GM18873 (cell line): ENCODE data around the gene SLC39A9.

ENCODE experiments used
- ATAC-seq: cut with Tn5 transposase; IDR thresholded peaks from one replicate; pipeline ENCODE4 v1.9.1; 2021; ENCODE audit warnings: mild to moderate bottlenecking, moderate library complexity, moderate number of reproducible peaks; ENCODE audit not compliant: unreplicated experiment, low FRiP score

The SLC39A9 gene, protein sequence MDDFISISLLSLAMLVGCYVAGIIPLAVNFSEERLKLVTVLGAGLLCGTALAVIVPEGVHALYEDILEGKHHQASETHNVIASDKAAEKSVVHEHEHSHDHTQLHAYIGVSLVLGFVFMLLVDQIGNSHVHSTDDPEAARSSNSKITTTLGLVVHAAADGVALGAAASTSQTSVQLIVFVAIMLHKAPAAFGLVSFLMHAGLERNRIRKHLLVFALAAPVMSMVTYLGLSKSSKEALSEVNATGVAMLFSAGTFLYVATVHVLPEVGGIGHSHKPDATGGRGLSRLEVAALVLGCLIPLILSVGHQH

DNA sequence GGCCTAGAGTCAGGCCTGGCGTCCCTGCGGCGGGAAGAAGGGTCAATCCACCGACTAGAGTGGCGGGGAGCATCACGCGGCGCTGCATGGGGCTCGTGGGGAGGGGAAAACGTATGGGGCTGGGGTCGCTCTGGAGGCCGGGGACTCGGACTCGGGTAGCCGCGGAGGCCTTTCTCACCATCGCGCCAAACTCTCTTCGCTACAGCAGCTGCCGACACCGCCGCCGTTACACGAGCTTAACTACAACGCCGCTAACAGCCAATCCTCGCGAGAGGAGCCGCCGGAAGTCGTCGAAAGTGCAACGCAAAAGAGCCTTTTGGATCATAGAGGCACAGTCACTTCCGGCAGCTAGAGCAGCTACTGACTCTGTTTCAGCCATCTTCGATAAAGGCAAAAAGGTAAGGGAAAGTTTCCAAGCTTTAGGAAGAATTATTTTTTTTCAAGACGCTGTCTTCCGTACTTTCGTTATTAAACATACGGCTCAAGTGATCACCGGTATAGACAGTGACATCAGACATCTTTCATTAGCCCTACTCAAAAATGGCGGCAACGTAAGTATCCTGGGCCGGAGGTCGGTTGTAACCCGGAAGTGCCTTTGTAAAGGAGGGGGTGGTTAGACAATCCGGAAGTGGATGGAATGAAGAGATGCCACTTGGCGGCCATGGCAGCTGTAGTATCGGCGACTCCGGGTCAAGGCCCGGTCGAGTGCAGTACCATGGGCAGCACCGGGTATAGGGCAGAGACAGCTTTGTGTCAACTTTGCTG lies at the start of gene SLC39A9, which contains the start of gene ERH:
Gene SLC39A9 (plus strand): TSS at position 640 of the 765 bp plus-strand sequence. CDS start 678 bp downstream, outside the sequence.
Gene ERH (minus strand): TSS at position 247 of the 765 bp plus-strand sequence. CDS start 66 bp downstream, at position 181.
- ATAC-seq = peak; percentile 79

DNA sequence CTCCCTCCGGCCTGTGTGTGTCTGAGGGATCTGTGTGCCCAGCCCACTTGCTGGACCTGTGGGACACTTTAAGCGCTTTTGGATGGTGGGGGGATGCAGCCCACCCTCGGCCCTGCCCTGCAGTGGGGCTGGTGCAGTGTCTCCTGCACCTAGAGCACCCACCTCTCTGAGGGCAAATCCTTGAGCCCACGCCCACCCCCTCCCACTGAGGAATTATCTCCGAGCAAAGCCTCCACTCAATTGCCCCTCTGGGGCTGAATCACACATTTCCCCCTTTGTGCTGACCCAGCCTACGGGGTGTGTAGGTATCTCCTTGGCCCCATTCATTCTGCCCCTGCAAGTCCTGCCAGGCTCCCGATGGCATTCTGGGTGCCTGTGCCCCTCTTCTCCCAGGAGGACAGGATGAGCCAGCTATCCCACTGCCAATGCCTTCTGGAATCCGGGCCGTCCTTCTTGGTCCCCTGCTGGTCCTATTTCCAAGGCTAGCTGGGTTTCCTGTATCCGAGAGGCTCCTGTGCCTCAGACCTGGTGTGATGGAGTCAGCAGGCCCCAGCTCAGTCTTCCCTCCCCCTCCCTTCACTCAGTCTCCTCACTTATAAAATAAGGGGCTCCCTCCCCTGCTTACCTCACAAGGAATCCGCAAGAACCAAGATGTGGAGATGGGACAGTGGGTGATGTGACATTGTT lies 49.3 kb upstream of the SLC39A9 start:
- ATAC-seq = no peak

DNA sequence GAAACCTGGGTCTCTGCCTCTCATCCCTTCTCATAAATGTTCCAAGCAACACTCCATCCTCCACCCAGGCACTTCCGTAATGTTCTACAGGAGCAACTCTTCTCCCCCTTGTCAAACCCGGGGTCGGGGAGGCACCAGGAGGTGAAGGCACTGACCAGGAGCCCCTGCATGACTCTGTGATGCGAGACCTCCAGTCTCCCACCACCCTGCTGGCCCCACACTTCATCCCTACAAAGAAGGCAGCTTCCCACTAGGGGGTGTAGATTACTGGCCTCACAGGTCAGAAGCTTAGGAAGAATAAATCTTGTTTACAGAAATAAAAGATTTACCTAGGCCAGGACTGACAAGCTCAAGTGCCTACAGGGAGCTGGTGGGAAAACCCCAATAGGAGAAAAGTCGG lies 47.6 kb upstream of the SLC39A9 start:
- no peak for ATAC-seq

DNA sequence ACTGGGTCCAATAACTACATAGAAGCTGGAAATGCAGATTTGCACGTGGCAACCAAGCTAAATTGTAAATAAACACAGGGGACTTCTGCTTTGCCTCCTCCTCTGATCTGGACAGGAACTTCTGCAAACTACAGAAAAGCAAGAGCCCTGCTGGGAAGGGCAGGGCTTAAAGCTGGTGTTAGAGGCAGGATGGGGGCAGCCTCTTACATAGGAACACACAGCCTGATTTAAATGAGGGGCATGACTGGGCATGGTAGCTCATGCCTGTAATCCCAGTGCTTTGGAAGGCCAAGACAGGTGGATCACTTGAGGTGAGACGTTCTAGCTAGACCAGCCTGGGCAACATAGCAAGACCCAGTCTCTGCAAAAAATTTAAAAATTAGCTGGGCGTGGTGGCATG lies 47.1 kb upstream of the SLC39A9 start:
- ATAC-seq = no peak

DNA sequence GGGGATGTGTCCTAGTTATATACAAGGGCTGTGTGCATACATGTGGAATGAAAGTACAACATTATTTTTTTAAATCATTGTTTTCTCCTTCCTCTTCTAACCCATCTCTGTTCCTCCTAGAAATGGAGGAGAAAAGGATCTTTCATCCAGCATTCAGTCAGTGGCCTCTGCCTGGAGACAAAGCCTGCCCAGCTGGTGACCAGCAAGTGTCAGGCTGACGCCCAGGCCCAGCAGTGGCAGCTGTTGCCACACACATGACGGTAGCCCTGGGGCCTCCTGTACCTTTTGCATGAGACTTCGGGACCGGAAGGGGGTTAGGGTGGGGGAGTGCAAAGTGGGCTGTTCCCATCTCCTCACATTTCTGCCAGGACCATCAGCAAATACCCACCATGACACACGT lies 46.6 kb upstream of the SLC39A9 start:
- ATAC-seq = no peak

DNA sequence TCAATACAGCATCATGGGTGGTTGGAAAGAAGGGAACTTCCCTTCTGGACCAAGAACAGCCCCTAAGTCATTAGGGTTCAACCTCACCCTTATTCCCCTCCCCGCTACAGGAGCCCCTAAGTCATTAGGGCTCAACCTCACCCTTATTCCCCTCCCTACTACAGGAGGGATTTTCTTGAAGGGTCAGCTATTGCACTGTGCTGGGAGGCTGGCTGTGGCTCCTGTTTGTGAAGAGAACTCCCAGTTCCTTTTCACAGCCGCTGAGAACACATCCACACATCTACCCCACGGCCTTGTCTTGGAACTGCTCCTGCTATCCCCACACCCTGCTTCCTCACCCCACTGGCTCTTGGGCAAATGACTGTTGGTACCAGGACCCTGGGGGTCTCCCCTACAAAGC lies 45.3 kb upstream of the SLC39A9 start:
- no peak for ATAC-seq

DNA sequence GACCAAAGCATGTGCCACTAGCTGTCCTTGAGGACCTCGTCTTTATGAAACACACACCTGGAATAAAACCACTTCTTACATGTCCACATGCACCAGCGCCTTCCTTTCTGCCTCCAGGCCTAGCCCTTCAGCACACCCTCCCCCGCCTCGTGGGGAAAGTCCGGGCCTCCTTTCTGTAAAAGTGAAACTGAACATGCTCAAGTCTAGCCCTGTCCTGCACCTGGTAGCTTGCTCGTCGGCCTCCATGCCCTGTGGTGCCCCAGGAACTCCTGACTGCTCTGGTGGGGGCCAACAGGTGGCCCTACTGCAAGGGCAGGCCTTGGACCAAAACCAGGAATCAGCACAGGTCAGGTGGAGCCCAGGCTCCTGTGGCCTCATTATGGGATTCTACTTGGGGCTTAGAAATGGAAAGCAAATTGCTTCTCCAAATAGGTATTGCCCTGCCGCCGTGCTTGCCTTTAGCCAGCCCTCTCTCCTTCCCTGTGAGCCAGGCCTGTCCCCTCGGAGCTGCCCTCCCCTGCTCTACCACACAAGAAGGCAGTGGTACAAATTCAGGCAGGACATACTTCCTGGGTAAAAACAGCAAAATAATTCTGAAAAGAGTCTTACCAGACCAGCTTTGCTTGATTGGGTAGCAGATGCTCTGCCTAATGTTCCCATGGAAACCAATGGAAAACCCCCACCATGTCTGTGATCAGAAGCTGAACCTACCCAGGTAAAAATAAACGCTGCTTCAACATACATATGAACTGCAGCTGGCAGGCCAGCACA lies 43.9 kb upstream of the SLC39A9 start:
- ATAC-seq = peak; percentile 77

DNA sequence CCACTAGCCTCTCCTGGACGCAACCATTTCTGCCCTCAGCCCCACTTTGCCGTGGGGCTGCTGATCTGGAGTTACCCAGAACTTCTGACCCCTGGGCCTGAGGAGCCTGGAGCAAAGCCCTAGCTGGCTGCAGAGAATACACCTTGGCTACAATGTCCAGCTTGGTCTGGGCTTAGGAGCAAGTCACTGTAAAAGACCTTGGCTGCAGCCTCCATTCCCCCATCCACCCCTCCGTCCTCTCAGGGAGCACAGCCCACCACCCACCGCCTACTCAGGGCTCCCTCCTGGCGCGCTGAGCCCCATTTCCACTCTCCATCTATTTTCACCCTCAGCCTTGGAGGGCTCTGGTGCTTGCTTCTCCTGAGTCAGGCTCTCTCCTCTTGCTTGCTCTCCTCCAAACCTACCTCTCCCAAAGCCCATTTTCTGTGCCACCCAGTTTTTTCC lies 43.3 kb upstream of the SLC39A9 start:
- no peak for ATAC-seq

DNA sequence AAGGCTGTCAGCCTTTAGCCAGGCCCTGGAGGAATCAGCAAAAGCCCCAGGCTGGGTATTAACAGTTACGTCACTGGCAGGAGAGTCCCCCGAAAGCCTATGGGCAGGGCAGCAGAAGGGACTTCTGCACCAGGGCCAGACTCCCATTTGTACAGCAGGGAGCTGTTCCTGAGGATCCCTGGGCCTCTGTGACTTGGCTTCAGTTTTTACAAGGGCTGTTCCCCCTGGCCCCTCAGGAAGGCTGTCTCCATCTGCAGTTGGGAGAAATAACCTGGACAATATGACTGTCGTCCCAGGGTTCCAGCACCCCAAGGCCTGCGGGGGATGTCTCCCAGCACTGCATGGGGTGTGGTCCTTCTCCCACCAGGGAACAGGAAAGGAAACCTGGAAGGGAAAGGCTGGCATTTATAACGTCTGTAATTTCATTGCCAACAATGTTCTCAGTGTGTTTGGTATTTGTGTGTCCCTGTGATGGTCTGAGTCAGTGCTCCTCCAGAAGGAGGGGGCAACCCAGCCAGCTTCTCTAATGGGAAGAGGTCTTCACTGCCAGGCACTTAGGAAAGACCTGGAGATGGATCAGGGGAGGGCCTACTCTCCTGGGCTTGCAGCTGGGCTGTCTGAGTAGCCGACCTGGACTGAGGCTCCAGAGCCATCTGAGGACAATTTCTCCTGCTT lies 42.7 kb upstream of the SLC39A9 start:
- no peak for ATAC-seq

DNA sequence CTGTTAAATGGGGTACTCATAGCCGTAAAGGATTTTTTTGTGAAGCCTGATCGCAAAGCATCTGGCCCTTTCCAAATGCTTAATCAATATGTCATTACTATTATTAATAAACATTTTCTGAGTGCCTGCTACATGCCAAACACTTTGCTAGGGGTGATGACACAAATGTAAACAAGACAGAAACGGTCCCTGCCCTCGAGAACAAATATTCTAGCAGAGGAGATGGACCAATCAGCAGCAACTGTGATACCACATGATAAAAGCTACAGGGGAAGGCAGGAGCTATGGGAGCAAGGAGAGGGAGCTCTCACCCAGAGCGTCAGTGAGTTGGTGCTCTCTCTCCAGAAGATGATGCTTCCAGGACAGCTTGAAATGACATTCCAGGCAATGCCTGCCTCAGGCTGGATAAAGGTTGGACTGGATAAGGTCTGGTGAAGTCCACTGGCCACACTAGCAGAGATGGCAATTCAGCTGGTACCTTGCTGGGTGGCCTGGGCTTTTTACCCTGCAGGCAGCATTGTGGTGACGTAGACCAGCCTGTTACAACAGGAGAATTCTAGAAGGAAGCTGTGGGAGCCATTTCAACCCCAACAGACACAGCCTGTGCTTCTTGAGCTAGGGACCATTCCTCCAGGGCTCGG lies 41.5 kb upstream of the SLC39A9 start:
- no peak for ATAC-seq

DNA sequence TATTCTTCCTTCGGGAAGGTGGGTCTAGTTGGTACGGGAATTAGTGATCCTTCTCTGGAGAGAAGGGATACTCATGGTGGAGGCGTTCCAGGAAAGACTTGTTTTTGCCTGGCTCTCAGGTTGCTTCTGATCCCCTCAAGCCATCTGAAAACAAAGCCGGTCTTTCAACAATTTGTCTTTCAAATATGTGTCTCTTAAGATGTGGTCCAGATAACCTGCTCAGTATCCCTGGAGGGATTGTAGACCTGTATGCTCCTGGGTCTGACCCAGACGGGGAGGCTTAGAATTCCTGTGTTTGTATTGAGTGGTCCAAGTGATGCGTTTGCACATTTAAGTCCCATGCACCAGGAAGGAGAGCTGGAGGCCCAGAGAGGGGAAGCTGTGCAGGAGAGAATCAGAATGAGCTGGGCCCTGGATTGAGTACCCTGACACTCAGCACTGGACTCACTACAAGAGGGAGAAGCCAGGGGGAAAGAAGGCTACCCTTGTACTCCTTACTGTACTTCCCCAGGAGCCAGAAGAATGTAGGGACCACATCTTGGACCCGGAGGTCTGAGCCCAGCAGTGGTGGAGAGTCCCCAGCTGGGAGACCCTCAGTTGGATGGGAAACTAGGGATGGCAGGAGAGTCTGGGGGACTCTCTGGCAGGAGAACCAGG lies 40.8 kb upstream of the SLC39A9 start:
- ATAC-seq = no peak

DNA sequence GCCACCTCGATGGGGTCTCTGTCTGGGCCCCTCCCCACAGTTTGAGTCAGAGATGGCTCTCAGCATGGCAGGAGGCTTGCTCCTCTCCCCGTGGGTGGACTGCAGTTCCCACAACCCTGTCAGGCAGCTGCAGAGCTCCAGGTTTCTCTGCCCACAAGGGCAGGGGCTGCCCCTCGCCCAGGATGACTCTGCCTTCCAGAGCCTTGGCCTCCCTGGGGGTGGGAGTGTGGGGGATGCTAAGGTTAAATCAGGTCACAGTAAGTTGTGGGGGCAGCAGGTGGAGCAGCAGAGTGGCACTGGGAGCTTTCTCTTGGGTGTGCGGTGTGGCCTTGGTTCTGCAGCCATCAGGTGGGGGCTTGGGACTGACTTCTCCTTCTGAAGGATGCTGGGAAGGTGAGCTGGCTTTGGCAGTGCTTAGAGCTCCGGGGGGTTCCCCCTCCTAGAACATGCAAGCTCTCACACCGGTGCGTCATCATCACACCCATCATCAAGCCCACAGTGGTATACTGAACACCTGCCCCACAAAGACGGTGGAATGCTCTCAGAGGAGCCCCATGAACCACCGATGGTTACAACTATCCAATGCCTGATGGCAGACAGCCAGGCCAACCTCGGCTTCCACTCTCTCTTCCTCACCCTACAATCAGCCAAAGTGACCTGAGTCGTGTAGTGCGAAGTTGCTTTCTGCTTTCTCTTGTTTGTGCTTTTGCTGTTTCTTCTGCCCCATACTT lies 40.1 kb upstream of the SLC39A9 start:
- ATAC-seq = no peak

DNA sequence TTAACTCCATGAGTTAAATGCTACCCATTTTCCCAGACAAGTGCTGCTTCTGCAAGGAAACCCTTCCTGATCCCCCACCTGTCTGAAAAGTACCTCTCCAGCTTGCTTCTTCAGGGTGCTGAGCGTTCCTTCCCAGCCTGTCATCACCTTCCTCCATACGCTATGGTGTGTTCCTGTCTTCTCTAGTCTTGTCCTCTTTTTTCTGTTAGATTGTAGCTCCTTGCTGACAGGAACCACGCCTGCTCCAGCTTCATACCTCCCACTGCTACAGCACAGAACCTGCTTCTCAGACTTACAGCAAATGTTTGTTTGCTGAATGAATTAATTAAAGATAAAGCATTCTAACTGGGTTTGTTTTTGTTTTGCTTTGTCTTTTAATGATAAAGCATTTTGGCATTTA lies 39.5 kb upstream of the SLC39A9 start:
- ATAC-seq = no peak

DNA sequence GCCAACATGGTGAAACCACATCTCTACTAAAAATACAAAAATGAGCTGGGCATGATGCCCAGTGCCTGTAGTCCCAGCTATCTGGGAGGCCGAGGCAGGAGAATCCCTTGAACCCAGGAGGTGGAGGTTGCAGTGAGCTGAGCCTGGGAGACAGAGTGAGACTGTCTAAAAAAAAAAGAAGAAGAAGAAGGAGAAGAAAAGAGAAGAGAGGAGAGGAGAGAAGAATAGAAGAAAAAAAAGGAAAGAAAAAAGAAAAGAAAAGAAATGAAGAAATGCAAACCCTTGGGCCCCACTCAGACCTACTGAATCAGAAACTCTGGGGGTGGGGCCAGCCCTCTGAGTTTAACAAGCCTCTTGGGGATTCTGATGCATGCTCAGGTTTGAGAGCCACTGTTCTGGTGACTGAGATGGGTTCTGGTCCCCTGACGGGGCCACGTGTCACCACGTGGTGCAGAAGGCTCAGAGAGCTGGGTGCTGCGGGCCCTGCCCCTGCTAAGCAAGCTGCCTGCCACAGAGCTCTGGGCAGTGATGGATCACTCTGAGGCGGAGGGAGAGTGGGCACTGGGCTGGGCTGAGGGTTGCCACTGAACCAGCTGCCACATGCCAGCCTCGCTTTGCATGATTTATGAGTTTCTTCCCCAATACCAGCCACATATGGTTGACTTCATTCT lies 37.9 kb upstream of the SLC39A9 start:
- no peak for ATAC-seq

DNA sequence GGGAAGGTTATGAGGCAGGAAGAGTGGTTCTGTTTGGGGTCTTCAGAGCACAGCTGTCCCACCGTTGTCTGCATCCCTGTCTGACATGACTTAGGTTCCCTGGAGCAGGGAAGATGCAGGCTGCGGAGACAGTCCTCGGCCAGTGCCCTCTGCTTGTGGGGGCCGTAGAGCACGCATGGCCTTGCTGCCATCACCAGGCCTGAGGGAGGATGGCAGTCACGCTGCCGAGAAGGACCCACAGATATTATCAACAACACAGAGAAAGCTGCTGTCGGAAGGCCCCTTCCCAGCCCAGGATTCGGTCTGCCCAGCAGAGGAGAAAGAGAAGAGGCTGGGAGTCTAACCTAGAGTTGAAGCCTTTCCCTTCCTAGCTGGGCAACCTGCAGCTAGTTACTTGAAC lies 35.4 kb upstream of the SLC39A9 start:
- ATAC-seq = no peak

DNA sequence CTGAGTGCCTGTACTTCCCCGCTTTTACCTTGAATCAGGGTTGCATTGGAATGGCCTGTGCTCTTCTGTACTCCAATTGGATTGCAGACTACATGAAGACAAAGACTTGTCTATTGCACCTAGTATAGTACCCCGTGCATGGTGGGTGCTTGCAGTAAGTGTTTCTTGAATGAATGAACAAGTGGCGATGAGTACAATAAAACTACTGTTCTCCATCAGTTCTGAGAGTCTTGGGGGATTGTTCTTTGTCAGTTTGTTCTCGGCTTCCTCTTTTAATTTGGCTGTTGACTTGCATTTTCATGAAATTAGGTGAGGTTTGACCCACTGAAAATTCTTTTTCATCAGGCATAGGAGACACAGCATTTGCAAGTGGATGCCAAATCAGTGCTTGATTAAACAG lies 34.5 kb upstream of the SLC39A9 start:
- ATAC-seq = no peak

DNA sequence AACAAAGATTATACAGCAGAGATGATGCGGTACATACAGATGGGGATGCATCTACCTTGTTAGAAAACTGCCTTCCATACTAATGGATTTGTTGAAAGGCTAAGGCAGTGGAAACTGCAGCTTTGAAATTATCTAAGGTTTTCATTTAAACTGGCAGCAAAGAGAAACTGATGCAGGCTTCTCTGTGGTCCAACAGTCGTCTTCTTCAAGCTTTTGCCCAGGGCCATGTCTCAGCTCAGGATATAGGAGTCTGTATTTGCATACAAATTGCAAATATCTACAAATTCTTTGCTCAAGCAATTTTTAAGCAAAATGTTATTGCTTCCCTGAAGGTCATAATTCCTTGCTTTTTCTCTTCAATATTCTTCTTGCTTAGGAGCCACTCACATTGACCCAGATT lies 34.1 kb upstream of the SLC39A9 start:
- no peak for ATAC-seq

DNA sequence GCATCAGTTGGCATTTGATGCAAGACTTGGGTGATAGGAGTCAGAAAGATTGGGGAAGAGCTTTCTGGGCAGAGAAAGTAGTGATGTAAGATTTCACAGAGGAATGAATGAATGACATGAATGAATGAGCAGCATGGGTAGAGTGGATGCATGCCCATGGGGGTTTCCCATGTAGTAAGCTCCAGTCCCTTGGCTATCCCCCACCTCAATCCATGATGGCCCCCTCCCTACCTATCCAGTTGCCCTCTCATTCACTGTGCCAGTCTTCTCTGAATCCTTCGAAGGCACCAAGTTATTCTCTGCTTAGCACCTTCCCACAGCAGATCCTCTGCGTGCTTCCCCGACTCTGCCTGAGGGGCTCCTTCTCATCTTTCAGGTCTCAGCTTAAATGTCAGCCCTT lies 32.4 kb upstream of the SLC39A9 start:
- ATAC-seq = no peak
